ENCODE results near the gene CALR. TPM values are rescaled to one million over a fixed set of nuclear protein-coding genes. Genes with fewer than 3 reads are reported as not detected.
"Not testable (repeated sequence)": the region's sequence is repeated elsewhere in the genome, so short reads cannot be mapped to it uniquely, and the experiment has no call there.

CALR gene
- total RNA-seq, 4 donors from 2014 or later, result 349 to 570 (median 439) TPM

GRCh38 chr19:12975221-12975741 is 36.9 kb downstream of the CALR start:
- TF ChIP-seq CTCF (IDR thresholded peaks at IDR 0.05), result no peak
- no peak for ATAC-seq (ENCODE audit: low FRiP score)
- no peak for DNase-seq (ENCODE audit: low spot score)

GRCh38 chr19:12976109-12976508 is 37.7 kb downstream of the CALR start:
- not testable (repeated sequence) for ATAC-seq (ENCODE audit: low FRiP score); DNase-seq (ENCODE audit: low spot score)

GRCh38 chr19:12979974-12980373 is 41.6 kb downstream of the CALR start:
- TF ChIP-seq CTCF (IDR thresholded peaks at IDR 0.05), result no peak
- no peak for ATAC-seq (ENCODE audit: low FRiP score)
- no peak for DNase-seq (ENCODE audit: low spot score)

GRCh38 chr19:12982648-12983047 is 44.2 kb downstream of the CALR start:
- ATAC-seq (ENCODE audit: low FRiP score), result no peak
- DNase-seq (ENCODE audit: low spot score), result no peak
- TF ChIP-seq CTCF (IDR thresholded peaks at IDR 0.05), result no peak

- ATAC-seq (ENCODE audit: low FRiP score) (no peak), DNase-seq (ENCODE audit: low spot score) (no peak)
- TF ChIP-seq CTCF (IDR thresholded peaks at IDR 0.05), result no peak
Measured at GRCh38 chr19:12983091-12983490, 44.7 kb downstream of the CALR start.

- TF ChIP-seq CTCF (IDR thresholded peaks at IDR 0.05), result peak in 2 of 3 donors; percentile 90 to 99
- peak; percentile 56 for DNase-seq (ENCODE audit: low spot score)
- peak; percentile 68 for ATAC-seq (ENCODE audit: low FRiP score)
Measured at GRCh38 chr19:12983542-12984142, 45.2 kb downstream of the CALR start.

- no peak for ATAC-seq (ENCODE audit: low FRiP score)
- no peak for TF ChIP-seq CTCF (IDR thresholded peaks at IDR 0.05)
- no peak for DNase-seq (ENCODE audit: low spot score)
Measured at GRCh38 chr19:12984143-12984627, 45.8 kb downstream of the CALR start.
